GM19328 (cell line): ENCODE data around the gene SLC12A5.

Source experiments
- ATAC-seq: cut with Tn5 transposase; IDR thresholded peaks from one replicate; pipeline ENCODE4 v1.9.1; 2021; ENCODE audit warnings: mild to moderate bottlenecking, moderate library complexity; ENCODE audit not compliant: unreplicated experiment

SLC12A5 gene

GRCh38 chr20:46051556-46052308, 22.7 kb downstream of the SLC12A5 start:
- no peak for ATAC-seq

DNA sequence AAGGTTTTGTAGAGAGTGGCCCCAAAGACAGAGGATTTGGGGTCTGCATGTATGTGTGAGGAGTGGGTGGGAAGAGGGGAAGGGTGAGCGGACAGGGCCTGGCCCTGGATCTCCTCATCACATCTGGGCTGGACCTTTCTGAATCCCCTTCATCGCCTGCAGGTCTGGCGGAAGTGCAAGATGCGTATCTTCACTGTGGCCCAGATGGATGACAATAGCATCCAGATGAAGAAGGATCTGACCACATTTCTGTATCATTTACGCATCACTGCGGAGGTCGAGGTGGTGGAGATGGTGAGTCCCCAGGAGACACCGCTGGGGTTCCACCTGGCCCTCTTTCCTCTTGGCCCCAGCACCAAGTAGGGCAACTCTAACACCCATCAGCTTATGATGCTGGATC, 24.4 kb downstream of the SLC12A5 start:
- no peak for ATAC-seq

DNA sequence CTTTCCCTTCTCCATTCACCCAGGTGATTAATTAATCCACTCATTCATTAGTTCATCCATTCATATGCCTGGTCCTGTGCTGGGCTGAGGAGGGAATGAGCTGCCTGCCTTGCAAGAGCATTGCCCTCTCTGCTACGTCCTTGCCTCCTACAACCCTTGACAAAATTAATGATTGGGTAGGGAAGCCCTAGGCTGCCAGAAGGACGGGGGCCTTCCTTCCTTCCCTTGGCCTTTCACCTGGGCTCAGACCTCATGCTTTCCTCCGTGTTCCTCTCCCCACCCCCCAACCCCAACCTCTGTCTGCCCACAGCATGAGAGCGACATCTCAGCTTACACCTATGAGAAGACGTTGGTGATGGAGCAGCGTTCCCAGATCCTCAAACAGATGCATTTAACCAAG, 25.6 kb downstream of the SLC12A5 start:
- ATAC-seq = no peak

GRCh38 chr20:46055269-46055668, 26.3 kb downstream of the SLC12A5 start:
- ATAC-seq = no peak

- ATAC-seq = no peak
These were observed 27.2 kb downstream of the SLC12A5 start for GRCh38 chr20:46056027-46056833.

DNA sequence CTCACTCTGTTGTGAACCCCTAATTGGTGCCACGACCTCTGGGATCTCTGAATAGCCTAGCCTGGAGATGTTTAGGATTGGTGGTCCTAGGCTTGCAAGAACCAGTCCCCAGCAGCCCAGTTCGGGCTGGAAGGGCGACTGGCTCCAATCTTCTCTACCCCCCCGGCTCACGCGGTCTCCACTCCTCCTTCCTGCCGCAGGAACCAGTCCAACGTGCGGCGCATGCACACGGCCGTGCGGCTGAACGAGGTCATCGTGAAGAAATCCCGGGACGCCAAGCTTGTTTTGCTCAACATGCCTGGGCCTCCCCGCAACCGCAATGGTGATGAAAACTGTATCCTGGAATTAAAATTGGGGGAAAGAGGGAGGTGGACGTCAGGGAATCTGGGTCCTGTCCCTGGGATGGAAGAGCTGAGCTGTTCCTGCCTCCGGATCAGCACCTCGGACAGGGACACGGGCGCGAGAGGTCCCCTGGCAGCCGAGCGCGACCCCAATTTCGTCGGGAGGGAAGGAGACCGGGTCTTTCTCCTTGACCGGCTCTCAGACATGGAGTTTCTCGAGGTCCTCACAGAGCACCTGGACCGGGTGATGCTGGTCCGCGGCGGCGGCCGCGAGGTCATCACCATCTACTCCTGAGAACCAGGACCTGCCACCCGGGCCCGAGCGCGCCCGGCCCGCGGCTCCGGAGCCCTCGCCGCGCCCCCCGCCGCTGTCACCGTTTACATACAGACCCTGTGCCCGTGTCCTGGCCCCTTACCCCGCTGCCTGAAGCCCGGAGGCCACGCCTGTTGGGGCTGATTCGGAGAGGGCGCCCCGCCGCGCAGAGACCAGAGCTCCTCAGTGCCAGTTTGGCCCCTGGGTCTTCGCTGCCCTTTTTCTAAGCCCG, 28.2 kb downstream of the SLC12A5 start:
- ATAC-seq = no peak

DNA sequence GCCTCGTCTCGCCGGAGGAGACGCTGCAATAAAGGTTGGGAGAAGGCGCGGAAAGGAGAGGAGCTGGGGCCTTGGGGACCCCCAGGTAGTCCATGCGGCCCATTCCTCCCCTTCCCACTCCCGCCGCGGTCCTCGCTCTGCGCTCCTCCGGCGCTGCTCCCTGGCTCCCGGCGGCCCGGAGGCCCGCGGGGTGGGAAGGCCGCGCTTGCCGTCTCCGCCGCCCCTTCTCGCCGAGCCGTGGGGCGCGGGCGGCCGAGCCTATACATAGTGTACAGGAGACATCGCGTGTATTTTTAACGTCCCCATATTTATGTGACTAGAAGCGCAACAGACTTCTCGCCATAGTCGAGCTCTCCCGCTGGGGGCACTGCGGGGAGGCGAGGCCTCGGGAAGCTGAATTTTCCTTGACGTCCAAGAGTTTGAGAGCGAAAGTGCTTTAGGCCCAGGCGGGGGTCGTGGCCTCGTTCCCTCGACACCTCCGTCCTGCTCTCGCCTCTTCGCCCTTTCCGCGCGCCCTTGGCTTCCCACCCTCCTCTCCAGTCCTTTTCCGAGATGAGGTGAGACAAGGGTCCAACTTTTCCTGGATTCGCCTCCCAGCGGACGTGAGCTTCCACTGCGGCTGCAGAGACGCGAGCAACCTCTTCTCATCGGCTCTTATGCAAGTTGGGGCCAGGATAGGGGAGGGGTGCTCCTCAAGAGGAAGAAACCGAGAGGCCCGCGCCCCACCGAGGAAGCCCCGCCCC, 29.0 kb downstream of the SLC12A5 start:
- ATAC-seq = no peak

- no peak for ATAC-seq
These were observed 29.7 kb downstream of the SLC12A5 start for GRCh38 chr20:46058599-46059281.

GRCh38 chr20:46060301-46060881, 31.4 kb downstream of the SLC12A5 start:
- ATAC-seq = no peak

DNA sequence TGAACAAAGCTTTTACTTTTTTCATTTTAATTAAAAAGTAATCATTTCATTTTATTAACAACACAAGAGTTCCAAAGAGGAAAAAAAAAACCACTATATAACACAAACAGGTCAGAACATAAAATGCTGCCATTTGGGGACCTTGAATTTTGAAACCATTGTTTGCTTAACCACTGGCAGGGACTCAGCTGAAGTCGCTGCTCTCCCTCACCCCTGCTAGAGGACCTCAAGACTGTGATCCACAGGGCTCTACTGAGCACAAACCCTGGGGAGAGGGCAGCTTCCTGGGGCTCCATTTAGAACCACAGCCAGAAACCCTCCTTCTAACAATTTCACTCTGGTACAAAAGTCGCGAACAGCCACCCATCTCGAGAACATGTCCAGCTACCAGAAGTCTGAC, 32.0 kb downstream of the SLC12A5 start:
- no peak for ATAC-seq

DNA sequence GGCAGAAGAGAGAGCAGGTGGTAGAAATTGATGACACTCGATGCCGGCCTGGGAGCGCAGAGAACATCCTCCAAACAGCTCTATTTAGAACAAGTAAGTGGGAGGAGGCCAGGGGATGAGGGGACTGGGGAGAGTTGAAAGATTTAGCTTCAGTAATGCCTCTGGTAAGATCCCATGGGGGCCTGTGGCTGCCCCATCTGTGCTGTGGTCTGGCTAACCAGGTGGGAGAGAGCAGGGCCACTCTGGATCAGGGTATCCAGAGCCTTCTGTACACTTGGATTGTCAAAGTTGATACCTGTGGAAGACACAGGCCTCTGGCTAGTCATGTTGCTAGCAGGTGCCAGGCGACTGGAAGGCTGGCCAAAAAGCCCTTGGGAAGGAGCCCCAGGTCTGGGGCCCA, 33.1 kb downstream of the SLC12A5 start:
- ATAC-seq = no peak

DNA sequence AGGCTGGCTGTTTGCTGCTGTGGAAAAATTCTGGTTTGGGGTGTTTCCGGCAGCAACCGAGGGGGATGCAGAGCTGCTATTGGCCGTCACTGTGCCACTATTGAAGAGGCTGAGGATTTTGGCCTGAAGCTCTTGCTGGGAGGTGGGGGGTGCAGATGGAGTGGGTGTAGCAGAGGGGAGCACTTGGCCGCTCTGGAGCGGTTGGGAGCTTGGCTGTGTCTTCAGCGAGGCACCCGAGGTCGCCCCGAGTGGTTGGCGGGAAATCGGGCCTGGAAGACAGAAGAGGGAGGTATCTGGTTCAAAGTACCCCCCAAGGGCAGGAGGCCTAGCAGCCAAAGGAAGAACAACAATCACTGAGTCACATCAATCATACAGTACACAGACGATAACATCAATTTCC, 33.6 kb downstream of the SLC12A5 start:
- no peak for ATAC-seq

DNA sequence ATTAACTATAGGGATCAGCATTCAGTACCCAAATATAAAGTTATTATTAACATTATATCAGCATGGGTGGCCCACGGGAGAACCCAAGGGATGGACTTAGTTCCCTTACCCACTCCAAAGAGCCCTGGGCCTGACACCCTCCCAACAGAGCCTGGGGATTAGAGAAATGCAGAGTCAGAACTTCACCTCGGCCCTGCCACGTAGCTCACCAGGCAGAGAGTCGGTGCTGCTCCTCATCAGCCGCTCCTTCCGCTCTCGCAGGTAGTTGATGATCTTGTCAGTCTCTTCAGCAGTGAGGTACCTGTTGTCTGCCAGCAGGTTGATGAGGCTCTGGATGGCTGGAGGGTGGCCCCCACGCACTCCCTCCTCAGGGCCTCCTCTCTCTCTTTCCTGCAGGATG, 34.1 kb downstream of the SLC12A5 start:
- ATAC-seq = no peak

- no peak for ATAC-seq
These were observed 34.6 kb downstream of the SLC12A5 start for GRCh38 chr20:46063652-46064054.

- ATAC-seq = no peak
These were observed 36.0 kb downstream of the SLC12A5 start for GRCh38 chr20:46065006-46065405.

DNA sequence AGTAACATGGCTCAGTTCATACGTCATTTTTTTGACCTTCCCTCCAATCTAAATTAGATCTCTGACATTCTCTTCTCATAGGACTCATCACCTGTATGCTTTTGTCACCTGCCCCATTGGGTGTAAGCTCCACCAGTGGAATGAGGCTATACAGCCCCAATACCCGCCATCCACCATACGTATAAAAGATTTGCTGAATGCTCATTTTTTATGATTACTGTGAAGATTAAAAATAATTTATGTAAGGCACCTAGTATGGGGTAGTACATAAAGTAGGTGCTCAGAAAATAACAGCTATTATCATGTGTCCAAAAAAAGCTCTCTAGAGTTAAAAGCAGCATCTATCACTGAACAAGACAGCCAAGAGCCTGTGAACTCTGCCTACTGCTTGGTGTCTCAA, 36.7 kb downstream of the SLC12A5 start:
- no peak for ATAC-seq

DNA sequence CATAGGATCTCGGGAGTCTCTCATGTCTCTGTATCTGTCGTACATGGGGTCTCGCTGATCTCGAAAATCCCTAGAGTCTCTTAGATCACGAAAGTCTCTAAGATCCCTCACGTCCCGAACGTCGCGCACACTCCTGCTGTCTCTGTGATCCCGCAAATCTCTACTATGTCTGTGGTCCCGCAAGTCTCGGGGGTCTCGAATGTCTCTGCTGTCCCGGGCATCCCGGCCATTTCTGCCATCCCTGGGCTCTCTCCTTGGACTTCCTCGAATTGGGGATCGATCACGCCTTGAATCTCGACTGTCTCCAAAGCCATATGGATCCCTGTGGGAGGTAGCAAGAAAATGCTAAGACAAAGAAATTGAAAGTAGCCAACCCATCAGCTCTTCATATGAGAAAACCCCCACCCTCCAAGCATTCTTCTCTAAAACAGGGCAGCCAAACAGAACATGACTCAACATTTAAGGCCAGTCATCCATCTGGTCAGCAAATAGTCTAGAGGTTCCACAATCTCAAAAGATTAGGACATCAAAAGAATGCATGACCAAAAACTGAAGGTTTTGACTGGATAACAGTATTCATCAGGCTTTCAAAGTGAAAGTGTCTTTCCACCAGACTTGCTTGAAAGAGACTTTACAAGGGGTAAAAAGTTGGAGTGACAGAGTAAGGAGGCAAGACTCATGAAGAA, 41.3 kb downstream of the SLC12A5 start:
- no peak for ATAC-seq

- no peak for ATAC-seq
These were observed 42.6 kb downstream of the SLC12A5 start for GRCh38 chr20:46071573-46071972.

- no peak for ATAC-seq
These were observed 44.0 kb downstream of the SLC12A5 start for GRCh38 chr20:46073024-46073423.
